HG02885 (cell line): Measurements from ENCODE around the gene FGF18.

Experiments
- ATAC-seq: cut with Tn5 transposase; IDR thresholded peaks from one replicate; pipeline ENCODE4 v1.9.1; 2021; ENCODE audit warnings: mild to moderate bottlenecking; ENCODE audit not compliant: unreplicated experiment, poor library complexity

FGF18 gene

GRCh38 chr5:171436804-171437285 lies 17.4 kb downstream of the FGF18 start:
- ATAC-seq, result no peak

GRCh38 chr5:171437286-171437821 lies 17.9 kb downstream of the FGF18 start:
- no peak for ATAC-seq

GRCh38 chr5:171438738-171439137 lies 19.3 kb downstream of the FGF18 start:
- no peak for ATAC-seq

GRCh38 chr5:171441246-171441791 lies 21.9 kb downstream of the FGF18 start:
- ATAC-seq, result no peak

- no peak for ATAC-seq
These were observed 23.0 kb downstream of the FGF18 start for GRCh38 chr5:171442287-171443042.

- ATAC-seq, result no peak
These were observed 25.1 kb downstream of the FGF18 start for GRCh38 chr5:171444582-171444981.

- no peak for ATAC-seq
These were observed 26.4 kb downstream of the FGF18 start for GRCh38 chr5:171445644-171446516.

GRCh38 chr5:171447226-171447625 lies 27.8 kb downstream of the FGF18 start:
- ATAC-seq, result no peak

- ATAC-seq, result no peak
These were observed 30.0 kb downstream of the FGF18 start for GRCh38 chr5:171449426-171449825.

GRCh38 chr5:171450423-171451331 lies 31.2 kb downstream of the FGF18 start:
- ATAC-seq, result no peak

GRCh38 chr5:171451421-171451820 lies 32.0 kb downstream of the FGF18 start:
- no peak for ATAC-seq

GRCh38 chr5:171453056-171453725 lies 33.7 kb downstream of the FGF18 start:
- ATAC-seq, result no peak

- no peak for ATAC-seq
These were observed 34.5 kb downstream of the FGF18 start for GRCh38 chr5:171453988-171454387.

- no peak for ATAC-seq
These were observed 35.1 kb downstream of the FGF18 start for GRCh38 chr5:171454549-171454948.

GRCh38 chr5:171455522-171455921 lies 36.1 kb downstream of the FGF18 start:
- no peak for ATAC-seq

- ATAC-seq, result no peak
These were observed 37.9 kb downstream of the FGF18 start for GRCh38 chr5:171457208-171457981.

- no peak for ATAC-seq
These were observed 40.4 kb downstream of the FGF18 start for GRCh38 chr5:171459839-171460238.

GRCh38 chr5:171462136-171462927 lies 42.9 kb downstream of the FGF18 start:
- no peak for ATAC-seq
